ENCODE data around the gene SNRPE.

SNRPE gene

GRCh38 chr1:203891950-203892349 is 30.6 kb downstream of the SNRPE start:
- H3K9ac ChIP-seq (ENCODE audit: low read depth, low read length): no peak overlapping the region
- no peaks in the 10 kb centered on the region for H3K36me3 ChIP-seq (ENCODE audit: control insufficient read depth, insufficient read depth, low read length)
- no peaks in the 10 kb centered on the region for H3K4me1 ChIP-seq (ENCODE audit: control insufficient read depth, insufficient read depth, low read length)
- H3K27me3 ChIP-seq (ENCODE audit: control insufficient read depth, insufficient read depth, low read length): no peaks in the 10 kb centered on the region
- no peak overlapping the region for H3K4me3 ChIP-seq (ENCODE audit: low read depth, low read length)
- H3K9me3 ChIP-seq (ENCODE audit: control insufficient read depth, insufficient read depth, low read length): no peaks in the 10 kb centered on the region

GRCh38 chr1:203898458-203899352 is 37.3 kb downstream of the SNRPE start:
- H3K4me1 ChIP-seq (ENCODE audit: control insufficient read depth, insufficient read depth, low read length): no peaks in the 10 kb centered on the region
- H3K9me3 ChIP-seq (ENCODE audit: control insufficient read depth, insufficient read depth, low read length): no peaks in the 10 kb centered on the region
- no peaks in the 10 kb centered on the region for H3K36me3 ChIP-seq (ENCODE audit: control insufficient read depth, insufficient read depth, low read length)
- no peak overlapping the region for H3K4me3 ChIP-seq (ENCODE audit: low read depth, low read length)
- H3K27me3 ChIP-seq (ENCODE audit: control insufficient read depth, insufficient read depth, low read length): no peaks in the 10 kb centered on the region
- H3K9ac ChIP-seq (ENCODE audit: low read depth, low read length): no peak overlapping the region

DNA sequence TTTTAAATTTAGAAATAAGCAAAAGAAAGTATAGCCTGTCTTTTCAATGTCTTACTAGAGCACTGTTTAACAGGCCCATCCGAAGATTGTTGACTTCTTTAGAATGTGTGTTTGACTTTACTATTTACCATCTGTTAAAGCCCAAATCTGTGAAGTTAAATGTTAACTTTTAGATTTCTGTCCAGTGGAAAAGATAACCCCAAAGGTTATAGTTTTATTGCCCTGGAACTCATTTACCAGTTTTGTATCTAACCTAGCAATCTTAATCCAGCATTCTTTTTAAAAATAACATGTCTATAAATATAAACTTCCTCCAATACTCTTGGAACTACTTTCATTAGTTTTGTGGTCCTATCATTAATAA is 37.9 kb downstream of the SNRPE start:
- H3K9ac ChIP-seq (ENCODE audit: low read depth, low read length): no peak overlapping the region
- no peaks in the 10 kb centered on the region for H3K4me1 ChIP-seq (ENCODE audit: control insufficient read depth, insufficient read depth, low read length)
- H3K9me3 ChIP-seq (ENCODE audit: control insufficient read depth, insufficient read depth, low read length): no peaks in the 10 kb centered on the region
- no peaks in the 10 kb centered on the region for H3K36me3 ChIP-seq (ENCODE audit: control insufficient read depth, insufficient read depth, low read length)
- no peaks in the 10 kb centered on the region for H3K27me3 ChIP-seq (ENCODE audit: control insufficient read depth, insufficient read depth, low read length)
- H3K4me3 ChIP-seq (ENCODE audit: low read depth, low read length): no peak overlapping the region

GRCh38 chr1:203899869-203900714 is 38.7 kb downstream of the SNRPE start:
- Histone ChIP-seq H3K4me1 (ENCODE audit: control insufficient read depth, insufficient read depth, low read length) (no peaks in the 10 kb centered on the region), H3K36me3 (ENCODE audit: control insufficient read depth, insufficient read depth, low read length) (no peaks in the 10 kb centered on the region), H3K27me3 (ENCODE audit: control insufficient read depth, insufficient read depth, low read length) (no peaks in the 10 kb centered on the region), H3K9me3 (ENCODE audit: control insufficient read depth, insufficient read depth, low read length) (no peaks in the 10 kb centered on the region), H3K4me3 (ENCODE audit: low read depth, low read length) (no peak overlapping the region), H3K9ac (ENCODE audit: low read depth, low read length) (no peak overlapping the region)

DNA sequence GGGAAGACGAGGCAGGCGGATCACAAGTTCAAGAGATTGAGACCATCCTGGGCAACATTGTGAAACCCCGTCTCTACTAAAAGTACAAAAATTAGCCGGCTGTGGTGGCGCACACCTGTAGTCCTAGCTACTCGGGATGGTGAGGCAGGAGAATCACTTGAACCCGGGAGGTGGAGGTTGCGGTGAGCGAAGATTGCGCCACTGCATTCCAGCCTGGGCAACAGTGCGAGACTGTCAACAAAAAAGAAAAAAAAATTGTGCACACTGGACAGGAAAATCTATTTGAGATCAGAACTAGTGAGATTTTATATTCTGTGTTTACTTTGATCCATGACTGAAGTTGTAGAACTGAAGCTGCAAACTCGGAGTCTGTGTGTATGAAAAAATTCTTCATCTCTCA is 40.2 kb downstream of the SNRPE start:
- H3K9ac ChIP-seq (ENCODE audit: low read depth, low read length): no peak overlapping the region
- no peaks in the 10 kb centered on the region for H3K4me1 ChIP-seq (ENCODE audit: control insufficient read depth, insufficient read depth, low read length)
- no peaks in the 10 kb centered on the region for H3K36me3 ChIP-seq (ENCODE audit: control insufficient read depth, insufficient read depth, low read length)
- no peak overlapping the region for H3K4me3 ChIP-seq (ENCODE audit: low read depth, low read length)
- H3K27me3 ChIP-seq (ENCODE audit: control insufficient read depth, insufficient read depth, low read length): no peaks in the 10 kb centered on the region
- H3K9me3 ChIP-seq (ENCODE audit: control insufficient read depth, insufficient read depth, low read length): no peaks in the 10 kb centered on the region

GRCh38 chr1:203905275-203905674 is 43.9 kb downstream of the SNRPE start:
- H3K27me3 ChIP-seq (ENCODE audit: control insufficient read depth, insufficient read depth, low read length): no peaks in the 10 kb centered on the region
- H3K9me3 ChIP-seq (ENCODE audit: control insufficient read depth, insufficient read depth, low read length): no peaks in the 10 kb centered on the region
- no peak overlapping the region for H3K9ac ChIP-seq (ENCODE audit: low read depth, low read length)
- no peaks in the 10 kb centered on the region for H3K36me3 ChIP-seq (ENCODE audit: control insufficient read depth, insufficient read depth, low read length)
- no peaks in the 10 kb centered on the region for H3K4me1 ChIP-seq (ENCODE audit: control insufficient read depth, insufficient read depth, low read length)
- no peak overlapping the region for H3K4me3 ChIP-seq (ENCODE audit: low read depth, low read length)

GRCh38 chr1:203906932-203907331 is 45.5 kb downstream of the SNRPE start:
- Histone ChIP-seq H3K36me3 (ENCODE audit: control insufficient read depth, insufficient read depth, low read length) (no peaks in the 10 kb centered on the region), H3K9me3 (ENCODE audit: control insufficient read depth, insufficient read depth, low read length) (no peaks in the 10 kb centered on the region), H3K4me1 (ENCODE audit: control insufficient read depth, insufficient read depth, low read length) (no peaks in the 10 kb centered on the region), H3K27me3 (ENCODE audit: control insufficient read depth, insufficient read depth, low read length) (no peaks in the 10 kb centered on the region), H3K4me3 (ENCODE audit: low read depth, low read length) (no peak overlapping the region), H3K9ac (ENCODE audit: low read depth, low read length) (no peak overlapping the region)

DNA sequence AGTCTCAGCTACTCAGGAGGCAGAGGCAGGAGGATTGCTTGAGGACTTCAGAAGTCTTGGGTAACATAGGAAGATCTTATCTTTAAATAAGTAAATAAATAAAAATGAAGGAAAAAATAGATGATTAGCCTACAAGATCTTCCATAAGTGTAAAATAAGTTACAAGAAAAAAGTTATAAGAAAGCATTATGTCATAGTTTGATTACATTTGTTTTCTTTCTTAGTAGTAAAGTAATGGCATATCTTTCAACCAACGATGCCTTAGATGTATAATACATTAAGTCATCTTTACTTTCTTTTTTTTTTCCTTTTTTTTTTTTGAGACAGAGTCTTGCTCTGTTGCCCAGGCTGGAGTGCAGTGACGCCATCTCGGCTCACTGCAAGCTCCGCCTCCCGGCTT is 46.5 kb downstream of the SNRPE start:
- H3K9me3 ChIP-seq (ENCODE audit: control insufficient read depth, insufficient read depth, low read length): no peaks in the 10 kb centered on the region
- H3K36me3 ChIP-seq (ENCODE audit: control insufficient read depth, insufficient read depth, low read length): no peaks in the 10 kb centered on the region
- no peak overlapping the region for H3K9ac ChIP-seq (ENCODE audit: low read depth, low read length)
- no peaks in the 10 kb centered on the region for H3K4me1 ChIP-seq (ENCODE audit: control insufficient read depth, insufficient read depth, low read length)
- no peaks in the 10 kb centered on the region for H3K27me3 ChIP-seq (ENCODE audit: control insufficient read depth, insufficient read depth, low read length)
- no peak overlapping the region for H3K4me3 ChIP-seq (ENCODE audit: low read depth, low read length)

GRCh38 chr1:203911806-203912205 is 50.4 kb downstream of the SNRPE start:
- no peaks in the 10 kb centered on the region for H3K4me1 ChIP-seq (ENCODE audit: control insufficient read depth, insufficient read depth, low read length)
- no peaks in the 10 kb centered on the region for H3K36me3 ChIP-seq (ENCODE audit: control insufficient read depth, insufficient read depth, low read length)
- no peak overlapping the region for H3K4me3 ChIP-seq (ENCODE audit: low read depth, low read length)
- no peak overlapping the region for H3K9ac ChIP-seq (ENCODE audit: low read depth, low read length)
- H3K27me3 ChIP-seq (ENCODE audit: control insufficient read depth, insufficient read depth, low read length): no peaks in the 10 kb centered on the region
- no peaks in the 10 kb centered on the region for H3K9me3 ChIP-seq (ENCODE audit: control insufficient read depth, insufficient read depth, low read length)

- no peaks in the 10 kb centered on the region for H3K36me3 ChIP-seq (ENCODE audit: control insufficient read depth, insufficient read depth, low read length)
- H3K9me3 ChIP-seq (ENCODE audit: control insufficient read depth, insufficient read depth, low read length): no peaks in the 10 kb centered on the region
- H3K4me1 ChIP-seq (ENCODE audit: control insufficient read depth, insufficient read depth, low read length): no peaks in the 10 kb centered on the region
- no peak overlapping the region for H3K9ac ChIP-seq (ENCODE audit: low read depth, low read length)
- H3K4me3 ChIP-seq (ENCODE audit: low read depth, low read length): no peak overlapping the region
- no peaks in the 10 kb centered on the region for H3K27me3 ChIP-seq (ENCODE audit: control insufficient read depth, insufficient read depth, low read length)
Observed at GRCh38 chr1:203913073-203913521, 51.7 kb downstream of the SNRPE start.

- no peak overlapping the region for H3K9ac ChIP-seq (ENCODE audit: low read depth, low read length)
- no peak overlapping the region for H3K4me3 ChIP-seq (ENCODE audit: low read depth, low read length)
- no peaks in the 10 kb centered on the region for H3K9me3 ChIP-seq (ENCODE audit: control insufficient read depth, insufficient read depth, low read length)
- no peaks in the 10 kb centered on the region for H3K27me3 ChIP-seq (ENCODE audit: control insufficient read depth, insufficient read depth, low read length)
- H3K4me1 ChIP-seq (ENCODE audit: control insufficient read depth, insufficient read depth, low read length): no peaks in the 10 kb centered on the region
- no peaks in the 10 kb centered on the region for H3K36me3 ChIP-seq (ENCODE audit: control insufficient read depth, insufficient read depth, low read length)
Observed at GRCh38 chr1:203914292-203914691, 52.9 kb downstream of the SNRPE start.

DNA sequence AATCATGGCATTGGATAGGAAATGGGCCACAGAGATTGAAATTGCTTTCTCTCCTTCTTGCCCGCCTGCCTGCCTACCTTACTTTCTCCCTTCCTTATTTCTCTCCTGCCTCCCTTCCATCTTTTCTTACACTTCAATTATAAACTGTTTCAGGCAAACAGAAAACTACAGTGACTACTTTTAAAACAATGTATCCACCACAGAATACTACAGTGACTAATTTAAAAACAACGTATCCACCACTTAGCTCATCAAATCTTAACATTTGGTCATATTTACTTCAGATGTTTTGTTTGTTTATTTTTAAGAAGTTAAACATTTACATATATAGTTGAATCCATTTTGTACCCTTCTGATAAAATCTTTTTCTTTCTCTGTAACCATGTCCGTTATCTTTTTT is 54.4 kb downstream of the SNRPE start:
- Histone ChIP-seq H3K4me3 (ENCODE audit: low read depth, low read length) (no peak overlapping the region), H3K27me3 (ENCODE audit: control insufficient read depth, insufficient read depth, low read length) (no peaks in the 10 kb centered on the region), H3K36me3 (ENCODE audit: control insufficient read depth, insufficient read depth, low read length) (no peaks in the 10 kb centered on the region), H3K9me3 (ENCODE audit: control insufficient read depth, insufficient read depth, low read length) (no peaks in the 10 kb centered on the region), H3K4me1 (ENCODE audit: control insufficient read depth, insufficient read depth, low read length) (no peaks in the 10 kb centered on the region), H3K9ac (ENCODE audit: low read depth, low read length) (no peak overlapping the region)

All from iPS-15b (cell line).